Activated CD4-positive, alpha-beta T cell treated with anti-CD3 and anti-CD28 coated beads, Interleukin-2, amount 50 U/mL, for 16 hours (primary cell): ENCODE data around the gene ZNF536.

Experiments used
- DNase-seq: peaks from one replicate; pipeline ENCODE4 v3.0.0-alpha.2; 2020

Gene ZNF536

DNA sequence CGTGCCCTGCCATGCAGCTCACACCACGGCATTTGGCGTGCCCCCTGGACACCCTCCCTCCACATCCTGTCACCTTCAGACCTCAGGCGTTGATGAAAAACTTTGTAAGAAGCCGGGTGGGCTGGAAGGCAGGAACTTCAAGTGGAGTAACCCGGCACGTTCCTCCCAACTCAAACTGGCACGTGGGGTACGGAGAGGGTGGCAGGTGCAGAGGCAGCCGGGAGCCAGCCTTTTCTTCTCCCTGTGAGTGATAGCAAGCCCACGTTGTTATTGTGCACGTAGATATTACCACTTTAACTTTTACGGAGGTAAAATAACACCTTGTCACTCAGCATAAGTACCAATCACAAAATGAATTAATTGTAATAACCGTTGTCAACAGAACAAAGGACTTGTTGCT lies 198.0 kb downstream of the ZNF536 start:
- no peak for DNase-seq

DNA sequence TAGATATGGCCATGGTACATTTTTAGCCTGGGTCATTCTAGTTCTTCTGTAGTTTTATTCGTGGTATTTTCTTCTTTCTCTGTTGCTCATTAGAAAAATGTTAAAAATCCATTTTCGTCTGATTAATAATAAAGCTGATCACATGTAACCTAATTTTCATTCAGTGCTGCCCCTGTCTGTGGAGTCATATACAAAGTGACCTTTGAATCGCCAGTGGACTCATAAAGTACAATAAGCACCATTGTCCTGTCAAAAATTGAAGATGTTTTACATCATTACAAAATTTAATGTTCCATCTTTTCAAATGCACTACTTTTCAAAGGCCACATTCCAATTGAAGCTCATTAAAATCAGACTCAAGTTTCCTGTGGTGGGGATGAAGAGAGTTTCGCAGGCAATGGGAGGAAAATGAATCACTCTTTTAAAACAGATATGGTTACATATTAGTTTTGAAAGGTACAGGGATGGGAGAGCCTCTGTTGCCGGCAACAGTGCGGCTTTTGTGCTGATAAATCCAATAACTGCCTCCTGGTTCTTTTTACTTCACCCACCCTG lies 205.4 kb downstream of the ZNF536 start:
- no peak for DNase-seq

DNA sequence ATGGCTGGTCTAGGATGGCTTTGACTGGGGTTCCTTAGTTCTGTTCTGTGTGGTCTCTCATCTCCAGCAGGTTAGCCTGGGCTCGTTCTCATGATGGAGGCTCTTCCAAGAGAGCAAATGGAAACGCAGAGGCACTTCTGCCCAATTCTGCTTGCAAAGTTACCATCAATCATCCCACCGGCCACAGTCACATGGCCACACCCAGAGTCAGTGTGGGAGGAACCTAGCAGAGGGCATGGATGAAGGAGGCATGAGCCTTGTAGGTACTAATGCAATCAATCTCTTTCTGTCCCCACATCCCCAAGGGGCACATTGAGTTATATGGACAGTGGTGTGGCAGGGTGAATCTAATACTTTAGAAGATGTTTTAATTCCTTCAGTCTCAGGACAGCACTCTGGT lies 207.2 kb downstream of the ZNF536 start:
- no peak for DNase-seq

DNA sequence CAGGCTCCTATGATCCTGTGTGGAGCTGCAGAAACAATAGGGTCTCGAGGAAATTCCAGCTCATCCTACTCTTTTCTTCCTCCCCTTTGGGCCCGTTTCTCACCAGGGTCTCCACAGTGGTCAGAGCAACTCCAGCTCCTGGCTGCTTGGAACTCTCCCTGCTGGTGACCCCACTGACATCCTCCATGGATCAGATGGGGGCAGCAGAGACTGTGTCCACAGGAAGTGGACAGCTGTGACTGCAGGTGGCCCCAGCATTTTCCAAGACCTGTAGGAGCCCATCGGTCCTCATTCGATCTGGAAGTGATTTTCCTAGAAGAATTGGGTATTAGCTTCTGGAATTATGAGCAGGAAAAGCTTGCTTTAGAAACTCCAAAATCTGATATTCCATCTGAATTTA lies 208.5 kb downstream of the ZNF536 start:
- no peak for DNase-seq

DNA sequence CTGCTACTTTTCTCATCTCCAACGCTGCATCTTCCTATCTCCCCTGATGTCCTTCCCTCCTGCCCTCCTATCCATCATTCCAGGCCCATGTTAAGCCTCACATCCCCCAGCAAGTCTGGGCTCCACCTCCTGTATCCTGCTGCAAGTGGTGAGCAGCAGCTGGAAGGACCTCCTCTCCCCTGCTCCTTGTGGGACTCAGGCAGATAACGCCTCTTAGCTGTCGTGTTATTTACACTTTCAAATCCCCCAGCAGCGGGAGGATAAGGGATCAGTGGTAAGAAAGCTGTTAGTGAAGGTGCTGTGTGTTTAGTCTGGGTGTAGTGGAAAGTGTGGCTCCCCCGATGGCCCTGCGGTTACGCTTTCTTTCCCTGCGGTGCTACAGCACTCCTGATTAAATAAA lies 211.9 kb downstream of the ZNF536 start:
- no peak for DNase-seq

DNA sequence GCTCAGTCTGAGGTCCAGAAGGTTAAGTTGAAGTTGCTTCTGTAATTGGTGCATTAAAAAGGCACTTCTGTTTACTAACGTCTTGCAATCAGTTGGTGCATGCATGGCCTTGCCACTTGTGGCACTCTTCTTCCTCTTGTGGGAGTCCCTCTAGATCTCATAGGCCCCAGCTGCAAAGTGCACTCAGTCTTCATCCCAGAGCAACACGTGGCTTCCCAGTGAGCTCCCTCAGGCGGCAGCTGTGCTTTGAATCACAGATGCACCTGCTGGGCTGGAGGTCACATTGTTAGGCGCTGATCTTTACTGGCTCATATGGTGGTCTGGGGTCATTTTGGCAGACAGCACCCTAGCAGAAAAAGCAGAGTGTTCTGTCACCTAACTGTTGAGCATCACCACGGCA lies 215.7 kb downstream of the ZNF536 start:
- no peak for DNase-seq

DNA sequence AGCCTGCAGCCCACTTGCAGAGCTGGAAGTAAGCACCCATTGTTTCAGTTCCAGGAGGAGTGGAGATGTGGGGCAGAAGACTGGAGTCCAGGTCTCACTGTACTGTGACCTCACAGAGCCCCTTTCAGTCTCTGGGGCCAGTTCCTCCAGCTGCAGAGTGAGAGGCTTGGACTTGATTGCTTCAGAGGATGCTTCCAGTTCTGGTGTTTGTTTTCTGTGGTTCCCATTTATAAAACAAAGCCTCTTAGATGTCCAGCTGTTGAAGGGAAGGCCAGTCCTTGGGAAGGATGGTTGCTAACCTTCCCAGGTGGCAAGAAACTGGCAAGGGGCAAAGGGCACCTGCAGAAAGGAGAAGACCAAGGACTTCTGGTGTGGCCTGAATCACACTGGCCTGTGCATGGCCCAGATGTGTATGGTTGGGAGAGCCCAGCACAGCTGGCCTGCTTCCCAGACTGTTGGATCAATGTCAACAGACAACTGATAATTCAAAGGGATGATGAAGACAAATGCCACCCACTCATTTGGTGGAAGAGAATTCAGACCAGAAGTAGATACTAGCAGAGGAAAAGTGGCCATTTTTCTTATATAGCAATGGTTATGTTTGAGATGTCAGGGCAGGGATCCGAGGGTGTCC lies 218.5 kb downstream of the ZNF536 start:
- no peak for DNase-seq

DNA sequence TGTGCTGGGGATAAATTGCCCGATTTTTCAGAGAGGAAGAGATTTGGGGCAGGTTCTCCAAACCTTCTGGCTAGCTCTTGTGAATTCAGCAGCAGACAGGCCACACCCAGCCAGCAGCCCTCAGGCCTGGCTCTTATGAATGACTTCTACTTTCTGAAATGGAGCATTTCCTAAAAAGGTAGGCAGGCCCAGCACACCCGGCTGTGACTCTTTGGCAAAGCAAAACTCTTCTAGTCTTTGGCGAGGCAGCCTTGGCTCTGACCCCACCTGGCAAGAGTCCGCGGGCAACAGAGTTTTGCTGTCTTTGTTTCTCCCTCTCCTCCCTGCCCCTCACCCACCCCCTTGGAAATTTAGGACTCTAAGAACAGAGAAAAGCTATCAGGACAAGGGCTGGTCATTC lies 221.2 kb downstream of the ZNF536 start:
- DNase-seq: no peak

DNA sequence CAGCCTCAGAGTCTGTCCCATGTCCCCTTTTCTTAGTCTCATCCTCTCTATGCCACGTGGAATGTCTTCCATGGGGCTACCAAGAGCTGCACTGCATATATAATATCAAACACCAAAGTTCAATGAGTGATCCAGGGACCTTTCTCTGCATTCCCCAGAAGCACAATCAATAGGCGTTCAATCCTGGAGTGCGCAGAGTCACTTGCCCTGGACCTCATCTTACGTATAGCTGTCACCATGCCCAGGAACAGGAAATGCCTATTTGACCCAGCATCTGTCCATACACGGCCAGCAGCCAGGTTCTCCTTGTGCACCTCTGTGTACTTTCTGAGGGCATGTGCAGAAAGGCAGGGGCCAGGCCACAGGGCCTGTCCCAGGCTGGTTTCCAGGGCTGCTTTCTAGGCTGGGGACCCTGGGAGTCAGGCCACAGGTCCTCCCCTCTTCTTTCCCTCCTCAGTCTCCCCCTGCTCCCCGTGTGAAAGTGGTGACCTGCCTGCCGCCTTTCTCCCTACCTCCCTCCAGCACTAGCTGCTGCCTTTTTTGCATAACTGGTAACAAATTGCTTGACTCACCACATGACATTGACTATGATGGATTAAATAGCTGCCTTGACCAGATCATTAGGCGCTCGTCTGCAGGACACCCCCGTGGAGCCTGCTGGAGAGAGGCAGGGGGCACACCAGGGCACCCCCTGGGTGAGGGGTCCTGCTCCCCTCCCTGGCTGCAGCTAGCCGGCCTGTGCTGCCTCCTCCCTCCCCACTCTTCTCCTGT lies 222.0 kb downstream of the ZNF536 start:
- no peak for DNase-seq

DNA sequence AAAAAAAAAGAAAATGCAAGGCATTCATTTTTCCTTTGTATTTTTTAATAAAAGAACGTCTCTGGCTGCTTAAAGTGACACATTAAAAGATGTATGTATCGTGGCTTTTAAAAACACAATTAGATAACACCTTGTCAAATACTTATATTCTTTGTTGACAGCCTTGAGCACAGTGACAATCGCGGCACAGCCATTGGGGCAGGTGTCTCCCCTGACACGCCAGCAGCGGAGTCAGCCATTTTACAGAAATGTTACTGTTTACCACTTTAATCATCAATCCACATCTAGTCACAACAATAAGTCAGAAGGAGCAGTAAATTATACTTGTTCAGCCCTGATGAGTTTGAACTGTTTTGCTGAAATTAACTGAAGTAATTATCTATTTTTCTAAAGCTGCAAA lies 224.1 kb downstream of the ZNF536 start:
- no peak for DNase-seq

DNA sequence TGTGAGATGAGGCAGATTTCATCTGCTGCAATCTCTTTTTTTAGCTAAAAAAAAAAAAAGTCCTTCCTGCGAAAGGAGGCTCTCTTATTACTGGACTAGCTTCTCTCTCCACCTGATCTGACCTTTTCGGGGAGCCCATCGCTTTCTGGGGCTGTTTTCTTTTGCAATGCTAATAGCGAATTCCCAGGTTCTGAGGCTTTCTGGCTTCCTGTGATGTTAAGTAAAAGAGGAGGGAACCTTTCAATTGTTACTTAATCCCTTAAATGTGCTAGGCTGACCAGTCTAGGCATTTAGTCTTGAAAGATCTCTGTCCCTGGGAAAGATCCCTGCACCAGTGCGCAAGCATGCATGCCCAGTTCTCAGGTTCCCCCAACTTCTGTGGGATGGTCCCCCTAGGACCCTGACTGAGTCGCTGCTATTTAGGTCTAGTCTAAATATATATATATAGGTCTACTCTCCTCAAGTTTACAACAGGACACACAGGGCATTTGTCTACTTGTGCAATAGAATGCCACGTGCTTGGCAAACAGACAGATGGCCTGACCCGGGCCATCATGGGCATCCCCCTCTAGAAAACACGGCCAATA lies 224.7 kb downstream of the ZNF536 start:
- no peak for DNase-seq

DNA sequence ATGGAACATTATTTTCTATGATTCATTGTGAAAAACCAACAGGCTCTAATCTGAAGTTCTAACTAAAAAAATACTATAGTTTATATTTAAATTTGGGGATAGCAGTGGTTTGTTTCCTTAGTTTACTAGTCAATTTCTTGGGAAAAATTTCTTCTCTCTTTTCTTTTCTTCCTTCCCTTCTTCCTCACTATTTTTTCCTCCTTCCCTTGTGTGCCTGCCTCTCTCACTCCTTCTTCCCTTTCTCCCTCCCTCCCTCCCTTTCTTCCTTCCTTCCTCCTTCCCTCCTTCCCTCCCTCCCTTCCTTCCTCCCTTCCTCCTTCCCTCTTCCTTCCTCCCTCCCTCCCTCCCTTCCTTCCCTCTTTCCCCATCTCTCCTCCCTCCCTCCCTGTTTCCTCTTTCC lies 226.5 kb downstream of the ZNF536 start:
- DNase-seq: no peak

DNA sequence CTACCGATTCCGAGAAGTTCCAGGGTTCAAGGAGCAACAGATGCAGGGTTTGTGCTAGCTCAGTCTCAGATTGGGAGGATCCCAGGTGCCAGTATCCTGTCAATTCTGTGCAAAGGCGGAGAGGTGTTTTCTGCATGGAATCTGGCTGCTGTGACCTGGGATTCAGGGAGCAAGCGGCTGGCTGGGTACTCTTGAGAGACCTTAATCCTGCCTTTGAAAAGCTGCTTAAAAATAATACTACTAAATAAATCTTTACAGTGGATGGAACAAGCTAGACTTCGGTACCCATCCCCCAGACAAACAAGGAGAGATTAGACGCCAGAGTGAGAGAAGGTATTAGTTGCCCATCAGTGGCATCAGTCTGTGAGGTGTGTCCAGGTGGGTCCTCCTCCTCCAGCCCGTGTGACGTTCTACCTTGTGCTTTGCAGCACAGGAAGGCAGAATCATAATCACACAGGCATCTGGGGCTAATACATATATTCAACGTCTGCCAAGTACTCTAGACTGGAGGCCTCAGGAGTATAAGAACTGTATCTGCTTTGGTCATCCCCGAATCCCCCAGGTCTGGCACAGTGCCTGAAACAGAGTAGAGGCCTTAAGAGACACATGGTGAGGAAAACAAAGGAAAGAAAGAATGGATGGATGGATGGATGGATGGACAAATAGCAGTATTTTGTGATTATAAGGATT lies 230.6 kb downstream of the ZNF536 start:
- DNase-seq: no peak

DNA sequence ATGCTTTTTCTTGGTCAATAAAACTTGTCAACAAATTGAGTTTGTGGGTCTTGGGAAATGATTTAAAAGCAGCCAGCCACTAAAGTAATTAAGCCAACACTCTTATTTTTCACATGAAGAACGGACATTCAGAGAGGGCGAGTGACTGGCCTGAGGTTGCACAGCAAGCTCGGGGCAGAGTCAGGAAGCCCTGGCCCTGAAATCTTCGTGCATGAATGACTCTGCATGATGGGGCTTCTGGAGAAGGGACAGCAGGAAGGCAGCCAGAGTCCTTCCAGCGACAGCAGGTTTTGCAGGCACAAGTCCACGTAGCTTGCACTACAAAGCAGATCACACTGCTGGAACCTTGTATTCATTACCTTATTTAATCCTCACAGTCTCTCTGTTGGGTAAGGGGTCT lies 232.5 kb downstream of the ZNF536 start:
- no peak for DNase-seq

DNA sequence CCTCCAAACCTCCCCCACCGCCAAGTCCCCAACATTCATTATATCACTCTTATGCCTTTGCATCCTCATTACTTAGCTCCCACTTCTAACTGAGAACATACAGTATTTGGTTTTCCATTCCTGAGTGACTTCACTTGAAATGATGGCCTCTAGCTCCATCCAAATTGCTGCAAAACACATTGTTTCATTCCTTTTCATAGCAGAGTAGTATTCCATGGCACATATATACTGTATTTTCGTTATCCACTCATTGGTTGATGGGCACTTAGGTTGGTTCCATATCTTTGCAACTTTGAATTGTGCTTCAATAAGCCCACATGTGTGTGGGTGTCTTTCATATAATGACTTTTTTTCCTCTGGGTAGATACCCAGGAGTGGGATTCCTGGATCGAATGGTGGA lies 233.1 kb downstream of the ZNF536 start:
- DNase-seq: no peak

DNA sequence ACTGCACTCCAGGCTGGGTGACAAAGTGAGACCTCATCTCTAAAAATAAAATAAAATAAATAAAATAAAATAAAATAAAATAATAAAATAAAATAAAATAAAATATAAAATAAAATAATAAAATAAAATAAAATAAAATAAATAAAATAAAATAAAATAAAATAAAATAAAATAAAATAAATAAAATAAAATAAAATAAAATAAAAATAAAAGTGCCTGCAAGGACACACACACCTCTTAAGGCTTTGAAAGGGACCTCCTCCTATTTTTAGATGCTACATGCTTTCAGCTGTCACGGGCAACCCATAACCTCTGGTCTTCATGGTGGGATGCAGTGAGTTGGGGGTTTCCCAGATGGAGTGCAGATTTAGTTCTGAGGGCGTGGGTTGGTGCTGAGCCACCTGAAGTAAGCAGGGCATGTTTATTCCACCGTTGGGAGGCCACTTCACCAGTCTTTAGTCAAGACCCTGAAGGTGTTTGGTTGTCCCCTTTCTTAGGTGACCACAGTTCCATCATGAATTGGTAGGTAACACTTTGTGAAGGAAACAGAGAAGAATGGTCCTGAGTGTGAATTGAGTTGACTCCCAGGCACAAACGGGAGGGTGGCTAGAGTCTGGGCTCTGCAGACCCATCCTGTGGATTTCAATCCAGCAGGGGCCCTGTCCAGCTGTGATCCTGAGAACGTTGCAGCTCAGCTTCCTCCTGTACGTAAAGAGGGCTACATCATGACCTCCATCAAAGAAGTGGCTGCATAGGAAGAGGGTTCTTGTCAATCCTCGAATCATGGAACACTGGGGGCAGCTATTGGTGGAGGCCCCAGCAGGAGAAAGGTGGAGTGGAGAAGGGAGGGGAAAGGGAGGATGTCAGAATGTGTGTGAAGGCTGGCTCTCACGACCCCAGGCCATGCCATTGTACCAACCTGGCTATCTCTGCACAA lies 234.2 kb downstream of the ZNF536 start:
- no peak for DNase-seq
